ENCODE measurements around the gene EPN3. TPM values are rescaled to one million over a fixed set of nuclear protein-coding genes. Genes with fewer than 3 reads are reported as not detected.

EPN3 gene
- 3.7 TPM for polyA plus RNA-seq (2013, experiment 1 of 2)
- polyA plus RNA-seq (2013, experiment 2 of 2) = 3.0 TPM

- peak within 1 kb of the TSS; percentile 35 for H3K4me3 ChIP-seq (ENCODE audit: low read length)
Observed at GRCh38 chr17:50532452-50533024, at the start of gene EPN3. Gene EPN3 (plus strand): TSS chr17:50532735. CDS start chr17:50536557, 3,822 bp downstream.

GRCh38 chr17:50483266-50483665 lies 49.3 kb upstream of the EPN3 start:
- no peak overlapping the region for H2BK120ac ChIP-seq (ENCODE audit: low read depth, low read length)
- no peak overlapping the region for H2AK5ac ChIP-seq (ENCODE audit: low read length)
- H3K9ac ChIP-seq (ENCODE audit: low read length) = no peak overlapping the region
- no peaks in the 10 kb centered on the region for H3K79me2 ChIP-seq (ENCODE audit: control insufficient read depth, insufficient read depth, low read length)
- H4K5ac ChIP-seq (ENCODE audit: low read length) = no peak overlapping the region
- no peak overlapping the region for H3K4ac ChIP-seq (ENCODE audit: low read depth, low read length)
- H2BK5ac ChIP-seq (ENCODE audit: low read length) = no peak overlapping the region
- no peak overlapping the region for H3K56ac ChIP-seq (ENCODE audit: low read length)
- no peak overlapping the region for H3K18ac ChIP-seq (ENCODE audit: low read length)
- no peak overlapping the region for H3K4me2 ChIP-seq (ENCODE audit: low read length)
- no peaks in the 10 kb centered on the region for H3K27me3 ChIP-seq (ENCODE audit: insufficient read depth, low read length, poor library complexity)
- H3K79me1 ChIP-seq (ENCODE audit: low read length) = no peaks in the 10 kb centered on the region
- DNase-seq = no peak
- WGBS (ENCODE audit: extremely low coverage, insufficient coverage, low lambda C conversion rate) = no CpG with 5 or more reads among the region's 5 CpGs
- H3K27ac ChIP-seq (ENCODE audit: low read depth, low read length) = no peak overlapping the region
- H3K4me1 ChIP-seq (ENCODE audit: control insufficient read depth, low read depth, low read length) = no peaks in the 10 kb centered on the region
- H3K23ac ChIP-seq (ENCODE audit: low read length) = no peak overlapping the region
- H4K8ac ChIP-seq (ENCODE audit: low read depth, low read length) = no peak overlapping the region
- H3K4me3 ChIP-seq (ENCODE audit: low read length) = no peak overlapping the region
- no peaks in the 10 kb centered on the region for H3K36me3 ChIP-seq (ENCODE audit: control insufficient read depth, insufficient read depth, low read length)
- H2BK15ac ChIP-seq (replicated peaks; ENCODE audit: low read depth) = no peak overlapping the region

More at GRCh38 chr17:50532452-50533024, at the start of gene EPN3:
- Histone ChIP-seq H3K4me2 (ENCODE audit: low read length) (peak within 1 kb of the TSS; percentile 93), H3K23ac (ENCODE audit: low read length) (no peak within 1 kb of the TSS), H3K27me3 (ENCODE audit: insufficient read depth, low read length, poor library complexity) (no peaks in the 10 kb centered on the region), H3K4me1 (ENCODE audit: control insufficient read depth, low read depth, low read length) (peaks cover 4% of the 10 kb centered on the region), H3K18ac (ENCODE audit: low read length) (no peak within 1 kb of the TSS), H4K8ac (ENCODE audit: low read depth, low read length) (no peak within 1 kb of the TSS), H2BK120ac (ENCODE audit: low read depth, low read length) (no peak within 1 kb of the TSS), H2BK5ac (ENCODE audit: low read length) (no peak within 1 kb of the TSS), H3K56ac (ENCODE audit: low read length) (peak within 1 kb of the TSS; percentile 84), H4K5ac (ENCODE audit: low read length) (no peak within 1 kb of the TSS), H3K4ac (ENCODE audit: low read depth, low read length) (no peak within 1 kb of the TSS), H3K36me3 (ENCODE audit: control insufficient read depth, insufficient read depth, low read length) (no peaks in the 10 kb centered on the region), H3K79me2 (ENCODE audit: control insufficient read depth, insufficient read depth, low read length) (no peaks in the 10 kb centered on the region), H3K27ac (ENCODE audit: low read depth, low read length) (no peak within 1 kb of the TSS), H3K79me1 (ENCODE audit: low read length) (no peaks in the 10 kb centered on the region), H2BK15ac (replicated peaks; ENCODE audit: low read depth) (no peak within 1 kb of the TSS), H3K9ac (ENCODE audit: low read length) (peak within 1 kb of the TSS; percentile 67), H2AK5ac (ENCODE audit: low read length) (peak within 1 kb of the TSS; percentile 46)
- no CpG with 5 or more reads among the region's 21 CpGs for WGBS (ENCODE audit: extremely low coverage, insufficient coverage, low lambda C conversion rate)
- DNase-seq = peak; percentile 79

- no peak overlapping the region for H3K9ac ChIP-seq (ENCODE audit: low read length)
- WGBS (ENCODE audit: extremely low coverage, insufficient coverage, low lambda C conversion rate) = no CpG with 5 or more reads among the region's 11 CpGs
- no peaks in the 10 kb centered on the region for H3K4me1 ChIP-seq (ENCODE audit: control insufficient read depth, low read depth, low read length)
- no peak for DNase-seq
- H3K56ac ChIP-seq (ENCODE audit: low read length) = no peak overlapping the region
- no peak overlapping the region for H3K18ac ChIP-seq (ENCODE audit: low read length)
- H3K4ac ChIP-seq (ENCODE audit: low read depth, low read length) = no peak overlapping the region
- no peak overlapping the region for H4K5ac ChIP-seq (ENCODE audit: low read length)
- H3K36me3 ChIP-seq (ENCODE audit: control insufficient read depth, insufficient read depth, low read length) = no peaks in the 10 kb centered on the region
- H3K4me3 ChIP-seq (ENCODE audit: low read length) = no peak overlapping the region
- H4K8ac ChIP-seq (ENCODE audit: low read depth, low read length) = no peak overlapping the region
- no peak overlapping the region for H3K4me2 ChIP-seq (ENCODE audit: low read length)
- H3K27ac ChIP-seq (ENCODE audit: low read depth, low read length) = no peak overlapping the region
- H2AK5ac ChIP-seq (ENCODE audit: low read length) = no peak overlapping the region
- H2BK15ac ChIP-seq (replicated peaks; ENCODE audit: low read depth) = no peak overlapping the region
- no peak overlapping the region for H3K23ac ChIP-seq (ENCODE audit: low read length)
- H3K27me3 ChIP-seq (ENCODE audit: insufficient read depth, low read length, poor library complexity) = no peaks in the 10 kb centered on the region
- no peak overlapping the region for H2BK5ac ChIP-seq (ENCODE audit: low read length)
- no peaks in the 10 kb centered on the region for H3K79me1 ChIP-seq (ENCODE audit: low read length)
- H3K79me2 ChIP-seq (ENCODE audit: control insufficient read depth, insufficient read depth, low read length) = no peaks in the 10 kb centered on the region
- H2BK120ac ChIP-seq (ENCODE audit: low read depth, low read length) = no peak overlapping the region
Observed at GRCh38 chr17:50484386-50485155, 48.0 kb upstream of the EPN3 start.

- H3K27me3 ChIP-seq (ENCODE audit: insufficient read depth, low read length, poor library complexity) = no peaks in the 10 kb centered on the region
- H3K18ac ChIP-seq (ENCODE audit: low read length) = no peak overlapping the region
- no peak for DNase-seq
- H3K4ac ChIP-seq (ENCODE audit: low read depth, low read length) = no peak overlapping the region
- H3K4me3 ChIP-seq (ENCODE audit: low read length) = no peak overlapping the region
- no peak overlapping the region for H3K4me2 ChIP-seq (ENCODE audit: low read length)
- H4K8ac ChIP-seq (ENCODE audit: low read depth, low read length) = no peak overlapping the region
- H2AK5ac ChIP-seq (ENCODE audit: low read length) = no peak overlapping the region
- no peaks in the 10 kb centered on the region for H3K79me2 ChIP-seq (ENCODE audit: control insufficient read depth, insufficient read depth, low read length)
- H3K79me1 ChIP-seq (ENCODE audit: low read length) = no peaks in the 10 kb centered on the region
- H2BK5ac ChIP-seq (ENCODE audit: low read length) = no peak overlapping the region
- H4K5ac ChIP-seq (ENCODE audit: low read length) = no peak overlapping the region
- H3K27ac ChIP-seq (ENCODE audit: low read depth, low read length) = no peak overlapping the region
- H2BK15ac ChIP-seq (replicated peaks; ENCODE audit: low read depth) = no peak overlapping the region
- H3K23ac ChIP-seq (ENCODE audit: low read length) = no peak overlapping the region
- WGBS (ENCODE audit: extremely low coverage, insufficient coverage, low lambda C conversion rate) = no CpG with 5 or more reads among the region's 17 CpGs
- no peak overlapping the region for H2BK120ac ChIP-seq (ENCODE audit: low read depth, low read length)
- H3K4me1 ChIP-seq (ENCODE audit: control insufficient read depth, low read depth, low read length) = no peaks in the 10 kb centered on the region
- H3K56ac ChIP-seq (ENCODE audit: low read length) = no peak overlapping the region
- H3K9ac ChIP-seq (ENCODE audit: low read length) = no peak overlapping the region
- no peaks in the 10 kb centered on the region for H3K36me3 ChIP-seq (ENCODE audit: control insufficient read depth, insufficient read depth, low read length)
Observed at GRCh38 chr17:50487213-50488096, 45.1 kb upstream of the EPN3 start.

GRCh38 chr17:50488880-50489279 lies 43.7 kb upstream of the EPN3 start:
- no peak overlapping the region for H2BK5ac ChIP-seq (ENCODE audit: low read length)
- no peak overlapping the region for H2AK5ac ChIP-seq (ENCODE audit: low read length)
- H3K79me2 ChIP-seq (ENCODE audit: control insufficient read depth, insufficient read depth, low read length) = no peaks in the 10 kb centered on the region
- H4K5ac ChIP-seq (ENCODE audit: low read length) = no peak overlapping the region
- H3K56ac ChIP-seq (ENCODE audit: low read length) = no peak overlapping the region
- H3K27ac ChIP-seq (ENCODE audit: low read depth, low read length) = no peak overlapping the region
- H2BK120ac ChIP-seq (ENCODE audit: low read depth, low read length) = no peak overlapping the region
- WGBS (ENCODE audit: extremely low coverage, insufficient coverage, low lambda C conversion rate) = no CpG with 5 or more reads among the region's 2 CpGs
- no peak overlapping the region for H3K4me3 ChIP-seq (ENCODE audit: low read length)
- no peak overlapping the region for H3K9ac ChIP-seq (ENCODE audit: low read length)
- H3K4me1 ChIP-seq (ENCODE audit: control insufficient read depth, low read depth, low read length) = no peaks in the 10 kb centered on the region
- no peak for DNase-seq
- no peak overlapping the region for H3K23ac ChIP-seq (ENCODE audit: low read length)
- H3K79me1 ChIP-seq (ENCODE audit: low read length) = no peaks in the 10 kb centered on the region
- H3K27me3 ChIP-seq (ENCODE audit: insufficient read depth, low read length, poor library complexity) = no peaks in the 10 kb centered on the region
- H3K36me3 ChIP-seq (ENCODE audit: control insufficient read depth, insufficient read depth, low read length) = no peaks in the 10 kb centered on the region
- no peak overlapping the region for H3K18ac ChIP-seq (ENCODE audit: low read length)
- H3K4me2 ChIP-seq (ENCODE audit: low read length) = no peak overlapping the region
- no peak overlapping the region for H4K8ac ChIP-seq (ENCODE audit: low read depth, low read length)
- H2BK15ac ChIP-seq (replicated peaks; ENCODE audit: low read depth) = no peak overlapping the region
- H3K4ac ChIP-seq (ENCODE audit: low read depth, low read length) = no peak overlapping the region
